CD14-positive monocyte (primary cell): ENCODE results near the gene DCDC2. TPM values are rescaled to one million over a fixed set of nuclear protein-coding genes. Genes with fewer than 3 reads are reported as not detected.
A peak's percentile ranks its signal among the peaks of the same experiment; 100 is the strongest.

Experiments
- DNase-seq, 3 donors: peaks; one replicate each; pipeline ENCODE4 v3.0.0-alpha.2; 2011 to 2022
- H2AFZ ChIP-seq: 2 replicates; pipeline ENCODE4 v1.6.0; 2012; ENCODE audit warnings: mild to moderate bottlenecking, low read depth, low read length, inconsistent platforms; ENCODE audit not compliant: insufficient read depth, poor library complexity, severe bottlenecking
- H3K27ac ChIP-seq, 2 donors: 1 replicate in 1 of 2; 2 replicates in 1 of 2; pipeline ENCODE4 v1.5.1; 2012 to 2013; ENCODE audit warnings: low read length in 2 of 2, control low read depth in 1 of 2, inconsistent platforms in 1 of 2, low read depth in 1 of 2, mild to moderate bottlenecking in 1 of 2
- H3K27me3 ChIP-seq, 2 donors: one replicate each; pipeline versions ENCODE4 v1.6.0 to v1.6.1; 2011 to 2013; ENCODE audit warnings: low read length in 2 of 2; ENCODE audit not compliant: control insufficient read depth in 2 of 2, insufficient read depth in 2 of 2
- H3K36me3 ChIP-seq, 2 donors: replicated peaks in 1 of 2; 1 replicate in 1 of 2; 2 replicates in 1 of 2; pipeline versions ENCODE4 v1.5.1 to v1.6.1; 2012 to 2013; ENCODE audit warnings: low read length in 2 of 2, control low read depth in 1 of 2, inconsistent platforms in 1 of 2, mild to moderate bottlenecking in 1 of 2; ENCODE audit not compliant: insufficient read depth in 2 of 2, control insufficient read depth in 1 of 2
- H3K4me1 ChIP-seq, 2 donors: 1 replicate in 1 of 2; 2 replicates in 1 of 2; pipeline versions ENCODE4 v1.5.1 to v1.6.1; 2012 to 2013; ENCODE audit warnings: low read length in 2 of 2, control low read depth in 1 of 2, inconsistent platforms in 1 of 2, mild to moderate bottlenecking in 1 of 2, moderate library complexity in 1 of 2; ENCODE audit not compliant: insufficient read depth in 2 of 2, control insufficient read depth in 1 of 2
- H3K4me2 ChIP-seq: replicated peaks from 2 replicates; pipeline ENCODE3; 2012; ENCODE audit warnings: low read length, moderate library complexity, mild to moderate bottlenecking; ENCODE audit not compliant: poor library complexity, severe bottlenecking; ENCODE audit errors: extremely low read depth
- H3K4me3 ChIP-seq, 3 experiments: fragments of 200-600 bp in 1 of 3; sonication (generic) in 1 of 3; replicated peaks in 1 of 3; 1 replicate in 2 of 3; 2 replicates in 1 of 3; pipeline ENCODE4 v1.5.1; 2011 to 2013; ENCODE audit warnings: low read length in 3 of 3, mild to moderate bottlenecking in 3 of 3, control low read depth in 2 of 3, low read depth in 2 of 3, inconsistent platforms in 1 of 3, moderate library complexity in 1 of 3
- H3K79me2 ChIP-seq: 2 replicates; pipeline ENCODE4 v1.6.0; 2012; ENCODE audit warnings: mild to moderate bottlenecking, control low read depth, inconsistent platforms, low read length, moderate library complexity; ENCODE audit not compliant: insufficient read depth
- H3K9ac ChIP-seq: 2 replicates; pipeline ENCODE4 v1.6.0; 2017; ENCODE audit warnings: low read length, mild to moderate bottlenecking; ENCODE audit not compliant: insufficient read depth, poor library complexity, severe bottlenecking
- H3K9me3 ChIP-seq, 2 donors: replicated peaks in 1 of 2; 1 replicate in 1 of 2; 2 replicates in 1 of 2; pipeline versions ENCODE4 v1.5.1 to v1.6.1; 2012 to 2013; ENCODE audit warnings: low read length in 2 of 2, control low read depth in 1 of 2; ENCODE audit not compliant: control insufficient read depth in 1 of 2, insufficient read depth in 1 of 2
- H4K20me1 ChIP-seq: 2 replicates; pipeline ENCODE4 v1.6.0; 2012; ENCODE audit warnings: mild to moderate bottlenecking, low read length, control low read depth, moderate library complexity; ENCODE audit not compliant: insufficient read depth
- H3K27ac Mint-ChIP-seq, 7 donors: one replicate each; pipeline ENCODE4 v1.8.0; 2020; ENCODE audit warnings: mild to moderate bottlenecking in 7 of 7, mixed read lengths in 7 of 7, moderate library complexity in 6 of 7, inconsistent platforms in 2 of 7
- H3K27me3 Mint-ChIP-seq, 3 donors: one replicate each; pipeline ENCODE4 v1.8.0; 2021 to 2022; ENCODE audit warnings: low read depth in 3 of 3, mild to moderate bottlenecking in 3 of 3, mixed read lengths in 3 of 3, moderate library complexity in 3 of 3, inconsistent platforms in 1 of 3
- H3K36me3 Mint-ChIP-seq, 2 donors: one replicate each; pipeline ENCODE4 v1.8.0; 2020; ENCODE audit warnings: mixed read lengths in 2 of 2, inconsistent platforms in 1 of 2, mild to moderate bottlenecking in 1 of 2
- H3K4me1 Mint-ChIP-seq: one replicate; pipeline ENCODE4 v1.8.0; 2020; ENCODE audit warnings: mild to moderate bottlenecking, mixed read lengths
- H3K4me3 Mint-ChIP-seq, 2 donors: one replicate each; pipeline ENCODE4 v1.8.0; 2020; ENCODE audit warnings: mild to moderate bottlenecking in 2 of 2, mixed read lengths in 2 of 2, moderate library complexity in 1 of 2
- H3K9me3 Mint-ChIP-seq, 7 donors: one replicate each; pipeline ENCODE4 v1.8.0; 2020 to 2022; ENCODE audit warnings: mixed read lengths in 7 of 7, mild to moderate bottlenecking in 6 of 7, moderate library complexity in 6 of 7, inconsistent platforms in 2 of 7
- WGBS: methylation state at CpG from one replicate; pipeline ENCODE4 v1.1.5; 2013; ENCODE audit warnings: missing lambda C conversion rate; ENCODE audit not compliant: insufficient coverage; 5-methylcytosine and 5-hydroxymethylcytosine counted together
- intact Hi-C, 2 donors: fragments of 100-400 bp; cut with micrococcal nuclease; formaldehyde crosslinking; loops; one replicate each; pipeline versions ENCODE4 v1.15.0 to v1.15.1; 2023
- polyA plus RNA-seq, 3 donors: library from polyadenylated mRNA; depleted of rRNA in 1 of 3; unstranded in 2 of 3; stranded (reverse) in 1 of 3; fragments of 300-500 nt in 2 of 3; fragments of >200 nt in 1 of 3; fragmentation: Illumina TruSeq in 2 of 3; gene quantifications; 1 replicate in 2 of 3; 2 replicates in 1 of 3; pipeline ENCODE4 v1.2.3, GENCODE V29; 2012 to 2021
- TF ChIP-seq, protein P1 (sequence below): fragments of 200-600 bp; IDR thresholded peaks from one replicate; pipeline ENCODE4 v1.8.0; 2022; ENCODE audit warnings: antibody characterized with exemption, mild to moderate bottlenecking

DCDC2 gene
- polyA plus RNA-seq, 3 donors, result not detected

DNA sequence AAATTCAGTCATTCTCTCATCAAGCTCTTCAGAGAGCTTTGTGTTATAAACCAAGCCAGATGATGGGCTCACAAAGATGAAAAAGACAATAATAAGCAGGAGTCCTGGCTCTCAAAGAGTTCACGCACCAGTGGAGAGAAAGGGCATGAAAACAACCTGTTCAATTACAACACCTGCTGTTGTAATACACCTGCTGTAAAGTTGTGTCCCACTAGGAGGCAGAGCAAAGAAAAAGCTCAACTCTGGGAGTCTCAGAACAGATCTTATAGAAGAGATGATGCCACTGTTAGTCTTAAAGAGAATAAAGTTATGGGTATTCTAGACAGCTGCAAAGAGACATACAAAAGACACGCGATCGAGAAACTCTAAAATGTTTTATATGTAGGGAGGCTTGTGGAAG, 100.6 kb downstream of the DCDC2 start:
- Histone ChIP-seq H3K27ac (no peak overlapping the region), H3K27me3 (no peaks in the 10 kb centered on the region), H3K79me2 (no peaks in the 10 kb centered on the region), H2AFZ (no peak overlapping the region), H4K20me1 (no peaks in the 10 kb centered on the region), H3K36me3 (no peaks in the 10 kb centered on the region), H3K4me1 (no peaks in the 10 kb centered on the region), H3K9ac (no peak overlapping the region), H3K9me3 (peaks cover 0 to 3% of the 10 kb centered on the region in 2 donors), H3K4me2 (no peak overlapping the region), H3K4me3 (no peak overlapping the region)
- Mint-ChIP-seq H3K9me3 (peaks cover 0 to 7% (median 4%) of the 10 kb centered on the region in 7 donors), H3K36me3 (no peaks in the 10 kb centered on the region), H3K27ac (peak overlapping the region in 1 of 7 donors; percentile 6), H3K4me3 (no peak overlapping the region), H3K4me1 (no peaks in the 10 kb centered on the region), H3K27me3 (peaks cover 0 to 9% (median 7%) of the 10 kb centered on the region in 3 donors)
- intact Hi-C loops, result no loop called here
- TF ChIP-seq, protein P1, sequence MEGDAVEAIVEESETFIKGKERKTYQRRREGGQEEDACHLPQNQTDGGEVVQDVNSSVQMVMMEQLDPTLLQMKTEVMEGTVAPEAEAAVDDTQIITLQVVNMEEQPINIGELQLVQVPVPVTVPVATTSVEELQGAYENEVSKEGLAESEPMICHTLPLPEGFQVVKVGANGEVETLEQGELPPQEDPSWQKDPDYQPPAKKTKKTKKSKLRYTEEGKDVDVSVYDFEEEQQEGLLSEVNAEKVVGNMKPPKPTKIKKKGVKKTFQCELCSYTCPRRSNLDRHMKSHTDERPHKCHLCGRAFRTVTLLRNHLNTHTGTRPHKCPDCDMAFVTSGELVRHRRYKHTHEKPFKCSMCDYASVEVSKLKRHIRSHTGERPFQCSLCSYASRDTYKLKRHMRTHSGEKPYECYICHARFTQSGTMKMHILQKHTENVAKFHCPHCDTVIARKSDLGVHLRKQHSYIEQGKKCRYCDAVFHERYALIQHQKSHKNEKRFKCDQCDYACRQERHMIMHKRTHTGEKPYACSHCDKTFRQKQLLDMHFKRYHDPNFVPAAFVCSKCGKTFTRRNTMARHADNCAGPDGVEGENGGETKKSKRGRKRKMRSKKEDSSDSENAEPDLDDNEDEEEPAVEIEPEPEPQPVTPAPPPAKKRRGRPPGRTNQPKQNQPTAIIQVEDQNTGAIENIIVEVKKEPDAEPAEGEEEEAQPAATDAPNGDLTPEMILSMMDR, result no peak
- no peak for DNase-seq
- WGBS, result 93% methylated on average over 3 of the region's 4 CpGs

DNA sequence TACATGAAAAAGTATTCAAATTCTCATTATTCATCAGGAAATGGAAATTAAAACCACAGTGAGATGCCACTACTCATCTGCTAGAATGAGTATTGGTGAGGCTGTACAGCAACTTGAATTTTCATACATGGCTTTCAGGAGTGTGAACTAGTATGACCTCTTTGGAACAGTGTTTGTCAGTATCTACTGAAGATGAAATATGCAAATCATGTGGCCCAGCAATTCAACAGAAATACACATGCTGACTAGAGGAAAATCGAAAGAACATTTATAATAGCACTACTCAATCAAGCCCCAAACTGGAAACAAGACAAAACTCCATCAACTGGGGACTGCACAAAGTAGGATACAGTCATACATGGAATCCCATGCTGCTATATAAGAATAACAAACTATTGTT, 102.2 kb downstream of the DCDC2 start:
- Mint-ChIP-seq H3K36me3 (no peaks in the 10 kb centered on the region), H3K4me3 (no peak overlapping the region), H3K27me3 (peaks cover 0 to 7% (median 4%) of the 10 kb centered on the region in 3 donors), H3K4me1 (no peaks in the 10 kb centered on the region), H3K27ac (no peak overlapping the region), H3K9me3 (peaks cover 0 to 7% (median 5%) of the 10 kb centered on the region in 7 donors)
- Histone ChIP-seq H4K20me1 (no peaks in the 10 kb centered on the region), H3K4me2 (no peak overlapping the region), H3K4me3 (no peak overlapping the region), H3K4me1 (no peaks in the 10 kb centered on the region), H3K27ac (no peak overlapping the region), H3K9ac (no peak overlapping the region), H3K36me3 (no peaks in the 10 kb centered on the region), H3K27me3 (no peaks in the 10 kb centered on the region), H3K9me3 (peaks cover 0 to 3% of the 10 kb centered on the region in 2 donors), H3K79me2 (no peaks in the 10 kb centered on the region), H2AFZ (no peak overlapping the region)
- intact Hi-C loops, result no loop called here
- TF ChIP-seq, protein P1, result no peak
- WGBS, result no CpG with 5 or more reads among the region's 1 CpG
- DNase-seq, result no peak
